Dedifferentiated amniotic fluid mesenchymal stem cell (primary cell): ENCODE measurements around the gene CTSO.
"Not testable (repeated sequence)": the region's sequence is repeated elsewhere in the genome, so short reads cannot be mapped to it uniquely, and the experiment has no call there.

Source experiments
- DNase-seq: peaks from one replicate; pipeline ENCODE4 v3.0.0-alpha.2; 2016; ENCODE audit errors: extremely low spot score

Gene CTSO

GRCh38 chr4:155907556-155907955 is 46.1 kb downstream of the CTSO start:
- DNase-seq, result no peak

GRCh38 chr4:155906554-155907247 is 47.0 kb downstream of the CTSO start:
- peak; percentile 99 for DNase-seq

GRCh38 chr4:155904331-155904730 is 49.3 kb downstream of the CTSO start:
- DNase-seq, result no peak

GRCh38 chr4:155903453-155903852 is 50.2 kb downstream of the CTSO start, which contains the start of gene TDO2:
TDO2 (plus strand) TSS chr4:155903696; CDS start chr4:155903759, 63 bp downstream.
- no peak for DNase-seq

GRCh38 chr4:155901013-155901412 is 52.7 kb downstream of the CTSO start:
- no peak for DNase-seq

GRCh38 chr4:155900381-155900780 is 53.3 kb downstream of the CTSO start:
- DNase-seq, result no peak

GRCh38 chr4:155899891-155900290 is 53.8 kb downstream of the CTSO start:
- no peak for DNase-seq

GRCh38 chr4:155898371-155898770 is 55.3 kb downstream of the CTSO start:
- DNase-seq, result not testable (repeated sequence)

GRCh38 chr4:155891058-155891457 is 62.6 kb downstream of the CTSO start:
- DNase-seq, result no peak

GRCh38 chr4:155889946-155890345 is 63.7 kb downstream of the CTSO start:
- no peak for DNase-seq

GRCh38 chr4:155889031-155889793 is 64.5 kb downstream of the CTSO start:
- DNase-seq, result peak; percentile 94

- DNase-seq, result no peak
These were observed 65.7 kb downstream of the CTSO start for GRCh38 chr4:155887847-155888570.

GRCh38 chr4:155887045-155887444 is 66.6 kb downstream of the CTSO start:
- no peak for DNase-seq

GRCh38 chr4:155885666-155886065 is 68.0 kb downstream of the CTSO start:
- no peak for DNase-seq

GRCh38 chr4:155883895-155884294 is 69.8 kb downstream of the CTSO start:
- DNase-seq, result no peak

- no peak for DNase-seq
These were observed 72.1 kb downstream of the CTSO start for GRCh38 chr4:155881555-155881954.

GRCh38 chr4:155879767-155880166 is 73.9 kb downstream of the CTSO start:
- no peak for DNase-seq

GRCh38 chr4:155878611-155879010 is 75.1 kb downstream of the CTSO start:
- no peak for DNase-seq

- no peak for DNase-seq
These were observed 75.7 kb downstream of the CTSO start for GRCh38 chr4:155877971-155878370.

GRCh38 chr4:155875878-155876277 is 77.8 kb downstream of the CTSO start:
- DNase-seq, result no peak
